ENCODE measurements around the gene ITCH. TPM values are rescaled to one million over a fixed set of nuclear protein-coding genes. Genes with fewer than 3 reads are reported as not detected.

Gene ITCH
- total RNA-seq, 4 donors from 2014 or later, result 35.2 to 82.8 (median 65.3) TPM

- H3K4me1 ChIP-seq, result peaks cover 0 to 9% (median 0%) of the 10 kb centered on the region in 4 donors
- no peaks in the 10 kb centered on the region for H3K27me3 ChIP-seq
- in situ Hi-C loops (cut with MboI; ENCODE audit: low pct_ligation_motif_present in 1 of 4, low pct_unique_long_range_greater_than_20kb in 1 of 4, low sequenced_read_pairs in 3 of 4), result no loop called here
- no peak overlapping the region for H3K27ac ChIP-seq
- H3K4me3 ChIP-seq, result no peak overlapping the region
- intact Hi-C loops (cut with DNase I; ENCODE audit: low total_unique reads), result no loop called here
- no peaks in the 10 kb centered on the region for H3K9me3 ChIP-seq
- no peak for DNase-seq
- TF ChIP-seq POLR2AphosphoS5 (IDR thresholded peaks at IDR 0.05), result no peak
- no peak for TF ChIP-seq EP300 (IDR thresholded peaks at IDR 0.05; ENCODE audit: low read depth)
- no peak for TF ChIP-seq POLR2A (IDR thresholded peaks at IDR 0.05)
- TF ChIP-seq CTCF (IDR thresholded peaks at IDR 0.05), result no peak
- 95% methylated on average over 14 of the region's 15 CpGs; no CpG with 5 or more reads in 1 of the 2 donors for WGBS, 2 donors (ENCODE audit: low coverage in 1 of 2)
- peaks cover 0 to 51% (median 14%) of the 10 kb centered on the region in 4 donors for H3K36me3 ChIP-seq
Measured at GRCh38 chr20:34534391-34535165, 171.5 kb downstream of the ITCH start.

GRCh38 chr20:34535301-34535840 is 172.3 kb downstream of the ITCH start:
- no peak overlapping the region for H3K27ac ChIP-seq
- in situ Hi-C loops (cut with MboI; ENCODE audit: low pct_ligation_motif_present in 1 of 4, low pct_unique_long_range_greater_than_20kb in 1 of 4, low sequenced_read_pairs in 3 of 4), result no loop called here
- no peaks in the 10 kb centered on the region for H3K27me3 ChIP-seq
- H3K9me3 ChIP-seq, result no peaks in the 10 kb centered on the region
- H3K36me3 ChIP-seq, result peaks cover 0 to 51% (median 13%) of the 10 kb centered on the region in 4 donors
- no peak for DNase-seq
- no peak overlapping the region for H3K4me3 ChIP-seq
- intact Hi-C loops (cut with DNase I; ENCODE audit: low total_unique reads), result no loop called here
- H3K4me1 ChIP-seq, result peaks cover 0 to under 1% (median 0%) of the 10 kb centered on the region in 4 donors
- 94 to 95% methylated on average over 9 to 15 of the region's 15 CpGs for WGBS, 2 donors (ENCODE audit: low coverage in 1 of 2)
- TF ChIP-seq EP300 (IDR thresholded peaks at IDR 0.05; ENCODE audit: low read depth), result no peak
- no peak for TF ChIP-seq POLR2AphosphoS5 (IDR thresholded peaks at IDR 0.05)
- no peak for TF ChIP-seq CTCF (IDR thresholded peaks at IDR 0.05)
- no peak for TF ChIP-seq POLR2A (IDR thresholded peaks at IDR 0.05)

GRCh38 chr20:34535857-34536256 is 172.8 kb downstream of the ITCH start:
- intact Hi-C loops (cut with DNase I; ENCODE audit: low total_unique reads), result no loop called here
- Histone ChIP-seq H3K36me3 (peaks cover 0 to 56% (median 15%) of the 10 kb centered on the region in 4 donors), H3K4me1 (no peaks in the 10 kb centered on the region), H3K4me3 (no peak overlapping the region), H3K27ac (no peak overlapping the region), H3K27me3 (no peaks in the 10 kb centered on the region), H3K9me3 (no peaks in the 10 kb centered on the region)
- DNase-seq, result no peak
- 89% methylated on average over 2 of the region's 2 CpGs; no CpG with 5 or more reads in 1 of the 2 donors for WGBS, 2 donors (ENCODE audit: low coverage in 1 of 2)
- in situ Hi-C loops (cut with MboI; ENCODE audit: low pct_ligation_motif_present in 1 of 4, low pct_unique_long_range_greater_than_20kb in 1 of 4, low sequenced_read_pairs in 3 of 4), result no loop called here
- no peak for TF ChIP-seq CTCF (IDR thresholded peaks at IDR 0.05)
- TF ChIP-seq EP300 (IDR thresholded peaks at IDR 0.05; ENCODE audit: low read depth), result no peak
- TF ChIP-seq POLR2A (IDR thresholded peaks at IDR 0.05), result no peak
- no peak for TF ChIP-seq POLR2AphosphoS5 (IDR thresholded peaks at IDR 0.05)

GRCh38 chr20:34536798-34537394 is 173.8 kb downstream of the ITCH start:
- H3K9me3 ChIP-seq, result no peaks in the 10 kb centered on the region
- H3K27me3 ChIP-seq, result no peaks in the 10 kb centered on the region
- no peaks in the 10 kb centered on the region for H3K4me1 ChIP-seq
- H3K36me3 ChIP-seq, result peaks cover 0 to 64% (median 18%) of the 10 kb centered on the region in 4 donors
- WGBS, 2 donors (ENCODE audit: low coverage in 1 of 2), result 76% methylated on average over 10 of the region's 10 CpGs; no CpG with 5 or more reads in 1 of the 2 donors
- intact Hi-C loops (cut with DNase I; ENCODE audit: low total_unique reads) (no loop called here), in situ Hi-C loops (cut with MboI; ENCODE audit: low pct_ligation_motif_present in 1 of 4, low pct_unique_long_range_greater_than_20kb in 1 of 4, low sequenced_read_pairs in 3 of 4) (no loop called here)
- H3K4me3 ChIP-seq, result no peak overlapping the region
- DNase-seq, result peak; percentile 66
- no peak overlapping the region for H3K27ac ChIP-seq
- TF ChIP-seq POLR2AphosphoS5 (IDR thresholded peaks at IDR 0.05), result no peak
- peak; percentile 33 to 43 (median 38) for TF ChIP-seq CTCF (IDR thresholded peaks at IDR 0.05)

All from transverse colon (tissue), 4 donors.